GM23248 (cell line): ENCODE data around the gene FAR1. TPM values are rescaled to one million over a fixed set of nuclear protein-coding genes. Genes with fewer than 3 reads are reported as not detected.

Experiments
- DNase-seq: peaks from one replicate; pipeline ENCODE4 v3.0.0-alpha.2; 2015
- H2AFZ ChIP-seq: fragments of 200-600 bp; sonication (generic); 2 replicates; pipeline ENCODE4 v1.6.1; 2016; ENCODE audit warnings: antibody characterized with exemption
- H3F3A ChIP-seq: fragments of 200-600 bp; sonication (generic); 2 replicates; pipeline ENCODE4 v1.6.1; 2016; ENCODE audit warnings: mild to moderate bottlenecking, antibody characterized with exemption, mixed run types; ENCODE audit not compliant: insufficient read depth
- H3K27ac ChIP-seq: fragments of 200-600 bp; sonication (generic); 2 replicates; pipeline ENCODE4 v1.5.1; 2016; ENCODE audit warnings: mild to moderate bottlenecking
- H3K27me3 ChIP-seq: fragments of 200-600 bp; sonication (generic); replicated peaks from 2 replicates; pipeline ENCODE4 v1.6.1; 2016; ENCODE audit warnings: mild to moderate bottlenecking; ENCODE audit not compliant: insufficient read depth
- H3K36me3 ChIP-seq: fragments of 200-600 bp; sonication (generic); 2 replicates; pipeline ENCODE4 v1.6.1; 2016; ENCODE audit warnings: low read depth, mild to moderate bottlenecking
- H3K4me1 ChIP-seq: fragments of 200-600 bp; sonication (generic); 2 replicates; pipeline ENCODE4 v1.6.1; 2016; ENCODE audit warnings: mild to moderate bottlenecking; ENCODE audit not compliant: insufficient read depth
- H3K4me2 ChIP-seq: fragments of 200-600 bp; sonication (generic); one replicate; pipeline ENCODE4 v1.6.1; 2016; ENCODE audit warnings: mild to moderate bottlenecking; ENCODE audit not compliant: unreplicated experiment
- H3K4me3 ChIP-seq: fragments of 200-600 bp; sonication (generic); 2 replicates; pipeline ENCODE4 v1.5.1; 2016; ENCODE audit warnings: mild to moderate bottlenecking
- H3K79me2 ChIP-seq: fragments of 200-600 bp; sonication (generic); 2 replicates; pipeline ENCODE4 v1.6.1; 2016; ENCODE audit warnings: mild to moderate bottlenecking; ENCODE audit not compliant: insufficient read depth
- H3K9ac ChIP-seq: fragments of 200-600 bp; sonication (generic); 2 replicates; pipeline ENCODE4 v1.6.1; 2016; ENCODE audit warnings: mild to moderate bottlenecking
- H3K9me2 ChIP-seq: fragments of 200-600 bp; sonication (generic); 2 replicates; pipeline ENCODE4 v1.6.1; 2016; ENCODE audit warnings: mixed run types, mild to moderate bottlenecking, moderate library complexity; ENCODE audit not compliant: insufficient read depth
- H3K9me3 ChIP-seq: fragments of 200-600 bp; sonication (generic); one replicate; pipeline ENCODE4 v1.6.1; 2017; ENCODE audit warnings: low read depth
- H4K20me1 ChIP-seq: fragments of 200-600 bp; sonication (generic); 2 replicates; pipeline ENCODE4 v1.6.0; 2016; ENCODE audit not compliant: insufficient read depth
- EZH2 ChIP-seq: fragments of 200-600 bp; sonication (generic); IDR thresholded peaks from 2 replicates; pipeline ENCODE4 v1.6.1; 2018; ENCODE audit warnings: antibody characterized with exemption, mild to moderate bottlenecking; ENCODE audit not compliant: insufficient read depth, poor library complexity, severe bottlenecking
- EZH2phosphoT487 ChIP-seq: fragments of 200-600 bp; sonication (generic); IDR thresholded peaks from 2 replicates; pipeline ENCODE4 v1.6.1; 2018; ENCODE audit warnings: antibody characterized with exemption, moderate library complexity, mild to moderate bottlenecking, low read depth; ENCODE audit not compliant: insufficient read depth
- WGBS, 2 experiments: methylation state at CpG; one replicate each; pipeline ENCODE4 v1.1.6; 2015 to 2017; ENCODE audit warnings: low lambda C conversion rate in 2 of 2, low coverage in 1 of 2; ENCODE audit errors: missing lambda C conversion rate in 2 of 2; 5-methylcytosine and 5-hydroxymethylcytosine counted together
- in situ Hi-C: fragments of 300-500 bp; cut with MboI; formaldehyde crosslinking; loops from 2 replicates; pipeline ENCODE4 v1.15.0; 2020
- polyA plus RNA-seq: library from polyadenylated mRNA; unstranded; fragments of >200 nt; fragmentation: Nextera tagmentation; extraction: Ambion mirVana; gene quantifications from 2 replicates; pipeline ENCODE4 v1.2.1, GENCODE V29; 2016
- total RNA-seq: library from RNA; depleted of rRNA; stranded (reverse); fragments of >200 nt; shearing (Covaris generic); gene quantifications from 2 replicates; pipeline ENCODE4 v1.2.3, GENCODE V29; 2014

The FAR1 gene
- total and polyA plus RNA-seq, 2 experiments from 2014 or later: 40.4 to 56.1 TPM

- Histone ChIP-seq H3K79me2 (0 out of 2 replicates have a peak, but pooled peaks cover 6% of the 10 kb centered on the region), H3F3A (no peaks in the 10 kb centered on the region), H3K9me3 (no peaks in the 10 kb centered on the region), H3K36me3 (peaks cover 37% of the 10 kb centered on the region; the same call in 1 of the 2 replicates), H3K4me3 (no peak overlapping the region), H4K20me1 (no peaks in the 10 kb centered on the region), H3K9me2 (no peaks in the 10 kb centered on the region), H2AFZ (no peak overlapping the region), H3K27me3 (no peaks in the 10 kb centered on the region), H3K4me2 (no peak overlapping the region), H3K9ac (no peak overlapping the region), H3K27ac (no peak overlapping the region), H3K4me1 (no peaks in the 10 kb centered on the region)
- TF ChIP-seq EZH2phosphoT487 (no peak), EZH2 (no peak)
- DNase-seq: no peak
- in situ Hi-C loops: no loop called here
Observed at GRCh38 chr11:13705710-13706109, 37.2 kb downstream of the FAR1 start.

- H3K27me3 ChIP-seq: no peaks in the 10 kb centered on the region
- no peaks in the 10 kb centered on the region for H3K79me2 ChIP-seq
- H3K36me3 ChIP-seq: peaks cover 59% of the 10 kb centered on the region
- 98 to 99% methylated on average over 2 of the region's 2 CpGs for WGBS, 2 experiments
- no peak overlapping the region for H3K9ac ChIP-seq
- TF ChIP-seq EZH2: no peak
- TF ChIP-seq EZH2phosphoT487: no peak
- no peak overlapping the region for H3K4me3 ChIP-seq
- H3K9me3 ChIP-seq: no peaks in the 10 kb centered on the region
- H2AFZ ChIP-seq: no peak overlapping the region
- in situ Hi-C loops: no loop called here
- H3K4me1 ChIP-seq: peaks cover 18% of the 10 kb centered on the region
- H4K20me1 ChIP-seq: no peaks in the 10 kb centered on the region
- peaks cover 45% of the 10 kb centered on the region for H3F3A ChIP-seq
- H3K4me2 ChIP-seq: no peak overlapping the region
- H3K27ac ChIP-seq: no peak overlapping the region
- DNase-seq: no peak
- no peaks in the 10 kb centered on the region for H3K9me2 ChIP-seq
Observed at GRCh38 chr11:13713982-13714381, 45.5 kb downstream of the FAR1 start.

GRCh38 chr11:13717331-13717730, 48.9 kb downstream of the FAR1 start:
- Histone ChIP-seq H3K4me3 (0 out of 2 replicates have a peak overlapping the region, but pooled peaks have one; percentile 5), H2AFZ (no peak overlapping the region), H3K9me2 (no peaks in the 10 kb centered on the region), H3K36me3 (peaks cover 44% of the 10 kb centered on the region), H3K79me2 (no peaks in the 10 kb centered on the region), H3K9ac (no peak overlapping the region), H3K27ac (0 out of 2 replicates have a peak overlapping the region, but pooled peaks have one; percentile 7), H3K4me2 (peak overlapping the region; percentile 32), H4K20me1 (no peaks in the 10 kb centered on the region), H3K9me3 (no peaks in the 10 kb centered on the region), H3K27me3 (no peaks in the 10 kb centered on the region), H3K4me1 (peaks cover 35% of the 10 kb centered on the region), H3F3A (peaks cover 54% of the 10 kb centered on the region)
- peak; percentile 84 for DNase-seq
- TF ChIP-seq EZH2phosphoT487 (no peak), EZH2 (no peak)
- in situ Hi-C loops: no loop called here
- 61 to 66% methylated on average over 3 of the region's 3 CpGs for WGBS, 2 experiments

GRCh38 chr11:13718394-13718793, 49.9 kb downstream of the FAR1 start:
- peak overlapping the region; percentile 29 for H3K4me2 ChIP-seq
- H3K4me1 ChIP-seq: peaks cover 35% of the 10 kb centered on the region
- TF ChIP-seq EZH2 (no peak), EZH2phosphoT487 (no peak)
- H4K20me1 ChIP-seq: no peaks in the 10 kb centered on the region
- H3K27ac ChIP-seq: 0 out of 2 replicates have a peak overlapping the region, but pooled peaks have one; percentile 7
- H3K27me3 ChIP-seq: no peaks in the 10 kb centered on the region
- in situ Hi-C loops: no loop called here
- no peak overlapping the region for H3K4me3 ChIP-seq
- H3K36me3 ChIP-seq: peaks cover 47% of the 10 kb centered on the region
- no peak for DNase-seq
- no peaks in the 10 kb centered on the region for H3K79me2 ChIP-seq
- H3K9me3 ChIP-seq: no peaks in the 10 kb centered on the region
- H3K9ac ChIP-seq: no peak overlapping the region
- peaks cover 54% of the 10 kb centered on the region for H3F3A ChIP-seq
- no peak overlapping the region for H2AFZ ChIP-seq
- H3K9me2 ChIP-seq: no peaks in the 10 kb centered on the region

GRCh38 chr11:13720940-13721339, 52.5 kb downstream of the FAR1 start:
- Histone ChIP-seq H2AFZ (no peak overlapping the region), H3K9me3 (no peaks in the 10 kb centered on the region), H3K4me2 (no peak overlapping the region), H3K36me3 (peaks cover 38% of the 10 kb centered on the region), H3K9me2 (no peaks in the 10 kb centered on the region), H3F3A (peaks cover 33% of the 10 kb centered on the region), H3K9ac (no peak overlapping the region), H3K4me3 (no peak overlapping the region), H4K20me1 (no peaks in the 10 kb centered on the region), H3K27ac (no peak overlapping the region), H3K4me1 (peaks cover 35% of the 10 kb centered on the region), H3K27me3 (no peaks in the 10 kb centered on the region), H3K79me2 (no peaks in the 10 kb centered on the region)
- in situ Hi-C loops: no loop called here
- peak; percentile 11 for DNase-seq
- WGBS, 2 experiments: 7 to 10% methylated on average over 1 of the region's 1 CpG
- TF ChIP-seq EZH2 (no peak), EZH2phosphoT487 (no peak)
